HEK293T (cell line): ENCODE results near the gene STX5.
"Not testable (repeated sequence)": the region's sequence is repeated elsewhere in the genome, so short reads cannot be mapped to it uniquely, and the experiment has no call there.

Experiments
- CTCF ChIA-PET: fragments of 350-600 bp; formaldehyde crosslinking; extraction: SDS; loops from one replicate; lab custom pipeline; 2021; ENCODE audit warnings: antibody characterized with exemption, inconsistent platforms; lab: Yijun Ruan, JAX
- POLR2A ChIA-PET: fragments of 350-600 bp; formaldehyde crosslinking; extraction: SDS; loops from one replicate; lab custom pipeline; 2020; ENCODE audit warnings: antibody characterized with exemption, inconsistent platforms; lab: Yijun Ruan, JAX
- DNase-seq: peaks from one replicate; pipeline ENCODE4 v3.0.0; 2012; ENCODE audit warnings: mixed read lengths; ENCODE audit errors: extremely low spot score
- ARNT ChIP-seq: fragments of 450-650 bp; IDR thresholded peaks from 2 replicates; pipeline ENCODE4 v1.6.1; 2017; ENCODE audit warnings: mild to moderate bottlenecking
- BHLHE40 ChIP-seq: fragments of 450-650 bp; IDR thresholded peaks from 2 replicates; pipeline ENCODE4 v1.6.1; 2016; ENCODE audit warnings: mild to moderate bottlenecking, moderate library complexity, borderline replicate concordance
- CTBP1 ChIP-seq: fragments of 450-650 bp; IDR thresholded peaks from 2 replicates; pipeline ENCODE4 v1.6.1; 2016; ENCODE audit warnings: borderline replicate concordance
- ELF4 ChIP-seq: fragments of 450-650 bp; IDR thresholded peaks from 2 replicates; pipeline ENCODE4 v1.6.1; 2017; ENCODE audit warnings: antibody characterized with exemption
- FOXA1 ChIP-seq: fragments of 450-650 bp; IDR thresholded peaks from 2 replicates; pipeline ENCODE4 v1.6.1; 2016; ENCODE audit warnings: mild to moderate bottlenecking
- FOXK2 ChIP-seq: fragments of 450-650 bp; IDR thresholded peaks from 2 replicates; pipeline ENCODE4 v1.6.1; 2016; ENCODE audit warnings: mild to moderate bottlenecking
- FOXM1 ChIP-seq: fragments of 450-650 bp; IDR thresholded peaks from 2 replicates; pipeline ENCODE4 v1.6.1; 2017; ENCODE audit warnings: mild to moderate bottlenecking, borderline replicate concordance
- HDGF ChIP-seq: fragments of 450-650 bp; IDR thresholded peaks from 2 replicates; pipeline ENCODE4 v1.6.1; 2017; ENCODE audit warnings: antibody characterized with exemption, borderline replicate concordance
- L3MBTL2 ChIP-seq: fragments of 450-650 bp; conservative IDR thresholded peaks from 2 replicates; pipeline ENCODE4 v1.6.1; 2016; ENCODE audit warnings: mild to moderate bottlenecking
- LEF1 ChIP-seq: fragments of 450-650 bp; IDR thresholded peaks from 2 replicates; pipeline ENCODE4 v1.6.1; 2017; ENCODE audit warnings: mild to moderate bottlenecking, borderline replicate concordance
- NFRKB ChIP-seq: fragments of 450-650 bp; IDR thresholded peaks from 2 replicates; pipeline ENCODE4 v1.6.1; 2016; ENCODE audit warnings: mild to moderate bottlenecking, moderate library complexity
- PKNOX1 ChIP-seq: fragments of 450-650 bp; IDR thresholded peaks from 2 replicates; pipeline ENCODE4 v1.6.1; 2016
- SP1 ChIP-seq: fragments of 450-650 bp; IDR thresholded peaks from 2 replicates; pipeline ENCODE4 v1.6.1; 2017
- SUZ12 ChIP-seq: fragments of 450-650 bp; IDR thresholded peaks from 2 replicates; pipeline ENCODE4 v1.6.1; 2016; ENCODE audit warnings: mild to moderate bottlenecking
- TARDBP ChIP-seq: fragments of 450-650 bp; IDR thresholded peaks from 2 replicates; pipeline ENCODE4 v1.6.1; 2016
- ZNF384 ChIP-seq: fragments of 450-650 bp; IDR thresholded peaks from 2 replicates; pipeline ENCODE4 v1.6.1; 2016

STX5 gene

GRCh38 chr11:62774407-62774806, 57.4 kb downstream of the STX5 start:
- no peak for DNase-seq
- TF ChIP-seq SUZ12 (no peak), CTBP1 (no peak), ELF4 (no peak), LEF1 (no peak), TARDBP (no peak), NFRKB (no peak), FOXM1 (no peak), ARNT (no peak), FOXA1 (no peak), PKNOX1 (no peak), BHLHE40 (no peak), FOXK2 (no peak)
- ChIA-PET CTCF (interaction anchor here (0.7 to 1.8 kb wide), 3 partner anchors 12 to 379 kb away, joined by 3 to 8 read pairs (median 3); no protein-coding TSS in a partner anchor), POLR2A (interaction anchor here (1.4 to 3.4 kb wide), 8 partner anchors 13 to 107 kb away, joined by 3 to 18 read pairs (median 6); partner anchors contain the start of genes HNRNPUL2, TMEM179B, TTC9C and ZBTB3)

- no peak for TF ChIP-seq BHLHE40
- TF ChIP-seq LEF1, result no peak
- TF ChIP-seq SP1, result no peak
- TF ChIP-seq PKNOX1, result no peak
- TF ChIP-seq ZNF384, result no peak
- peak; percentile 84 for TF ChIP-seq L3MBTL2
- TF ChIP-seq CTBP1, result 0 out of 2 replicates have a peak, but pooled peaks have one; percentile 24
- TF ChIP-seq TARDBP, result peak; percentile 81
- TF ChIP-seq HDGF, result no peak
- TF ChIP-seq FOXA1, result no peak
- peak; percentile 13; the same call in 1 of the 2 replicates for TF ChIP-seq FOXM1
- ChIA-PET POLR2A (interaction anchor here (0.8 to 5.5 kb wide), 23 partner anchors 10 to 180 kb away, joined by 3 to 64 read pairs (median 4); partner anchors contain the start of genes C11orf98, CSKMT, HNRNPUL2 and LRRN4CL), CTCF (interaction anchor here (0.6 to 3.4 kb wide), 5 partner anchors 15 to 229 kb away, joined by 3 to 16 read pairs (median 4); partner anchors contain the start of gene ZBTB3)
- peak; percentile 92 for DNase-seq
These were observed 60.5 kb downstream of the STX5 start, which contains the start of gene TAF6L for GRCh38 chr11:62771144-62772021. Gene TAF6L, plus strand, starts transcription at chr11:62771396. Its CDS starts 4,388 bp downstream, at chr11:62775784.

GRCh38 chr11:62770778-62771143, 61.1 kb downstream of the STX5 start:
- no peak for TF ChIP-seq HDGF
- TF ChIP-seq FOXA1, result no peak
- no peak for TF ChIP-seq ARNT
- TF ChIP-seq LEF1, result no peak
- no peak for TF ChIP-seq NFRKB
- no peak for TF ChIP-seq CTBP1
- TF ChIP-seq ELF4, result no peak
- no peak for TF ChIP-seq SP1
- no peak for TF ChIP-seq BHLHE40
- POLR2A ChIA-PET, result interaction anchor here (0.8 to 5.5 kb wide), 21 partner anchors 9 to 179 kb away, joined by 3 to 64 read pairs (median 4); partner anchors contain the start of genes C11orf98, CSKMT, HNRNPUL2 and LRRN4CL
- no peak for DNase-seq
- CTCF ChIA-PET, result interaction anchor here (0.6 to 3.4 kb wide), 5 partner anchors 15 to 228 kb away, joined by 3 to 16 read pairs (median 4); partner anchors contain the start of gene ZBTB3

GRCh38 chr11:62760867-62761227, 71.0 kb downstream of the STX5 start:
- CTCF ChIA-PET, DNase-seq: not testable (repeated sequence)
- POLR2A ChIA-PET, result interaction anchor here (1.0 to 3.1 kb wide), 11 partner anchors 7 to 187 kb away, joined by 3 to 31 read pairs (median 7); partner anchors contain the start of genes EEF1G, HNRNPUL2, STX5 and TAF6L

GRCh38 chr11:62757846-62758788, 73.7 kb downstream of the STX5 start:
- CTCF ChIA-PET, result no interaction called here
- TF ChIP-seq L3MBTL2 (no peak), CTBP1 (no peak), HDGF (no peak), ARNT (no peak), ZNF384 (no peak), NFRKB (no peak), SP1 (no peak), TARDBP (no peak)
- POLR2A ChIA-PET, result interaction anchor here (0.6 to 1.7 kb wide), 5 partner anchors 10 to 83 kb away, joined by 3 to 7 read pairs (median 3); partner anchors contain the start of genes HNRNPUL2 and TAF6L
- DNase-seq, result no peak
